HTERT RPE-1 (cell line): ENCODE measurements around the gene MXD3.
"Not testable (repeated sequence)": the region's sequence is repeated elsewhere in the genome, so short reads cannot be mapped to it uniquely, and the experiment has no call there.

ENCODE experiments used
- in situ Hi-C: fragments of 300-500 bp; cut with MboI; formaldehyde crosslinking; loops from 4 replicates; pipeline ENCODE4 v1.14.3; 2020; ENCODE audit warnings: low sequenced_read_pairs

The MXD3 gene, protein sequence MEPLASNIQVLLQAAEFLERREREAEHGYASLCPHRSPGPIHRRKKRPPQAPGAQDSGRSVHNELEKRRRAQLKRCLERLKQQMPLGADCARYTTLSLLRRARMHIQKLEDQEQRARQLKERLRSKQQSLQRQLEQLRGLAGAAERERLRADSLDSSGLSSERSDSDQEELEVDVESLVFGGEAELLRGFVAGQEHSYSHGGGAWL

DNA sequence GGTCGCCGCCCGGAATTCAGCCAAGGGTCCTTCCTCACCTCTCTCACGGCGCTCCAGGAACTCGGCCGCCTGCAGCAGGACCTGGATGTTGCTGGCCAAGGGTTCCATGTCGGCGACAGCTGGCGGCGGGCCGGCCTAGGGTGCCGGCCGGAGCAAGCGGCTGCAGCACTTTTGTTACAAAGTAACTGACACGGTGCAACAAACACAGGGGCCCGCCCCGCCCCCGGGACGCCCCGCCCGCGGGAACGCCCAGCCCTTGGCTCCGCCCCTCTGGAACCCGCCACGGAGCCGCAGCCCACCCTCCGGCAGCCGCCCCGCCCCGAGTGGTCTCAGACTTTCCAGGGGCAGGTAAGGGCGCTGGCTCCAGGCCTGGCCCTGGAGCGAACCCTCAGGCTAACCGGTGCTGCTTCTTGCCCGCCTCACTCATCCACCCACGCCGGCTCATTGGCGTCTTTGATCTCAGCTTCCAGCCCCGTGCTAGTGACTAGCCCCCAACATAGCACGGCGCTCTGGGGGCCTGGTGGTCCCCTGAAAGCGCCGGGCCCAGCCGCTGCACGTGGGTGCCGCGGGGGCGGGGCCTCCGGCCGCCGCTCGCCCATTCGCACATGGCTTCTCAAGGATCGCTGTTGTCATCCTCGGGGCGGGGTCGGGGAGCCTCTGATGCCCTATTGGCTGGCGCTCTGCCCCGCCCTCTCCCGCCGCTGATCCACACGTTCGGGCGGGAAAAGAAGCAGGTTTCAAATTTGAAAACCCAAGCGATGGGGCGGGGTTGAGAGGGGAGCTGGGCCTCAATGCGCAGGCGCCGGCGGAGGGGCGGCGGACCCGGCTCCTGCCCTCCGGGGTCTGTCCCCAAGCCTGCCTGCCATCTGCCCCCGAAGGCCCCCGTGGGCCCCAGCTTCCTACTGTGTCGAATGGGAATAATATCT, at the start of gene MXD3:
Gene MXD3, minus strand, starts transcription at position 176 of the 926 bp plus-strand sequence. Its CDS starts 68 bp downstream, at position 108.
- in situ Hi-C loops = no loop called here

DNA sequence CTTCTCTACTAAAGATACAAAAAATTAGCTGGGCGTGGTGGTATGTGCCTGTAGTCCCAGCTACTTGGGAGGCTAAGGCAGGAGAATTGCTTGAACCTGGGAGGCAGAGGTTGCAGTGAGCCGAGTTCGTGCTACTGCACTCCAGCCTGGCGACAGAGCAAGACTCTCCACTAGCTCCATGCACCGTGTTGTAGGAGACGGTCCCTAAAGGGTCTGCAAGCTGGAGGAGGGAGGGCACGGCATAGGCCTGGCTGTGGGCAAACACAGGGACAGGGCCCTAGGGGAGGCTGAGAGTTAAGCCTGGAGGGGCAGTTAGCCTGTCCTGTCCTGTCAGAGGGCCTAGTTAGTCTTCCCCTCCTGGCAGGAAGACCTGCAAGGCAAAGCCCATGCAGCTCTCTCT, 49.0 kb upstream of the MXD3 start:
- in situ Hi-C loops = not testable (repeated sequence)

DNA sequence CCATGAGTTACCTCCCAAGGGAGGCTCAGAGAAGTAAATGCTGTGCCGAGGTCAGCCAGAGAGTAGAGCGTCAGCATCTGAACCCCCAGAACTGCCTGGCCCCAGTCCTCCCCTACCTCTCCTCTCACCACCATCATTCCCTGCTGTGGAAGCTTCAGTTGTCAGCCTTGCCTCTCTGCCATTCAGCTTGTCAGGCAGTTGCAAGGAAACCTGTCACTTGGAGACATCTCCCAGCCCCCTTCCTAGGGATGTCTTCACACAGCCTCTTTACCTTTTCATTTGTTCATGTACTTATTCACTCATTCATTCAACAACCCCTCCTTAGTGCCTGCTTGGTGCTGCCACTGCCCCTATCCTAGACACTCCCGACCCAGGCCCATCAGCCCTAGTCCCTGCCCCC, 48.2 kb upstream of the MXD3 start:
- in situ Hi-C loops = no loop called here

DNA sequence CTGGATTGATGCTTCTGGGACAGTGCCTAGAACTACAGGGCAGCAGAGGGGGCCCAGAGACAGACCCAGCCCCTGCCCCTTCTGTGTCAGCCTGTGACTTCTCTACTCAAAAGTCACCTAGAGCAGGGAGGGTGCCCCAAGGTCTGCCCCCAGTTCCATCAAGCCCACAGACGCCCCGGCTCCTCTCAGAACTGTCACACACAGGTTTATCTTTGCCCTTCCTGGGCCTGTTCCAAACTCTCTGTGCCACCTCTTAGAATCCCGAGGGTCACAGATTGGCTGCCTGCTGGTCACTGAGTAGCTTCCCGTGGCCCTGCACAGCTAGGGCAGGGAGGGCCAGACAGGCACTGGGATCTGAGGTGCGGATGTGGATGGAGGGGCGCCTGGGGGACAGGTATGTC, 47.8 kb upstream of the MXD3 start:
- in situ Hi-C loops = no loop called here

DNA sequence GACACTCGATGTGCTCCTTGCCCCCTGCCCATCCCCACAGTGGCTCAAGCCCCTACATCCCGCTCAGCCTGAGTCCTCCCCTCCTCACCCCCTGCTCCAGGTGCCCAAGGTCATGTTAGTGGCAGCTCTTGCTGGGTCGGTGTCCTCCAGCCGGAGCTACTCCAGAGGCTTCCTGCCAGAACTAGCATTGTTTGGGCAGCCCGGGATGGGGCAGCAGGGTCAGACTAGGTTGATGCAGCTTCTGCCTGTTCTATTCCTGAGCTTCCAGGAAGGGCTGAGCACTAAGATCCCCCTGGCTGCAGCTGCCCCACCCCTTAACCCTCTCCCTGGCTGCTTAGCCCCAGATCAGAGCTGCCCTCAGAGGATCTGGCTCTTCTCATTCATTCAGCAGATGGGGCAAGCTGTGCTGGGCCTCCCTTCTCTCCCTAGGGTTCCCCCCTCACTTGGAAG, 46.7 kb upstream of the MXD3 start:
- in situ Hi-C loops = no loop called here

DNA sequence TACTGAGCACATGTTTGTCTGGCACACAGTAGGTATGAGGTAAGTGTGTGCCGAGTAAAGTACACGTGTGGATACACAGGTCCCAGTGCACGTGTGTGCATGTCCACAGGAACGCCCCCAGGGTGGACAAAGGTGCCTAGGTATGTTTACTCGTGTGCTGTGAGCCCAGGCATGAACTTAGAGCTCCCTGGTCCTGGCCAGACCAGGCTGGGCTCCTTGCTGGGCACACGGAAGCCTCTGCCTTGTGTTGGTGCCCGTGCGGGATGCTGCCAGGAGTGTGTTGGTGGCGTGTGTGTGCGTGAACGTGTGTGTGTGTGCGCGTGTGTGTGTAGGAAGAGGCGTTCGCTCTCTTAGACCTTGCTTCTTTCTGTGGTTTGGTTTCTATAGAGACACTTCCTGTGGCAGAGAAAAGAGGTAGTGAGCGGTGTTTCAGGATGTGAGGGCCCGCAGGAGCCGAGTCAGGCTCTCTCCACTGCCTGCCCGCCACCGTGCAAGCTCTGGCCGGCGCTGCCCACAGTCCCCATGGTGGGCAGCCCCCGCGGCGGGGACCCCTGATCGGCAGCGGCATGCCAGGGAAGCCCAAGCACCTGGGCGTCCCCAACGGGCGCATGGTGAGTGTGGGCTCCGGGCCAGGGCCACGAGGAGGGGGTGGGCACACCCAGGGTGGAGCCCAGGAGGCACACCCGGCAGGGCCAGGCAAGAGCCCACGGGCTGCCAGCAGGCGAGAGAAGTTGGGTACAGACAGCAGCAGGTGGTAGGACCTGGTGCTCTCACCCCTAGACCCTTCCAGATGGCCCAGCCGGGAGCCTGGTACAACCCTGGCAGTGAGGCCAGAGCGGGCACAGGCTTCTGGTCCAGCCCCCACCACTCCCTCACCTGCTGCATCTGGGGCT, 46.0 kb upstream of the MXD3 start, which contains the start of gene RGS14:
Gene RGS14, plus strand, starts transcription at position 466 of the 893 bp plus-strand sequence. Its CDS starts 101 bp downstream, at position 567.
- in situ Hi-C loops = no loop called here

DNA sequence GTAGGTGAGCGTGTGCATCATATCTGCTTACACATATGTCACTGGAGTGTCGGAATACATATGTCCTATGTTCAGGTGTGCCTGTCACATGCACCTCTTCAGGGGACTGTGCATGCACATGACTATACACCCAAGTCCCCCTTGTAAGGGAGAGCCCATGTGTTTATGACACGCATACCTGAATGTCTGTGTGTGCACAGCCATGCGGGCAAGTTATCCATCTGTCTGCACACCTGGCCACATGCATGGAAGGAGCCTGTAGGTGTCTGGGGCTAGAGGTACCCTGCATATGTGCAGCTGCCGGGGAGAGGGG, 45.4 kb upstream of the MXD3 start:
- in situ Hi-C loops = no loop called here

DNA sequence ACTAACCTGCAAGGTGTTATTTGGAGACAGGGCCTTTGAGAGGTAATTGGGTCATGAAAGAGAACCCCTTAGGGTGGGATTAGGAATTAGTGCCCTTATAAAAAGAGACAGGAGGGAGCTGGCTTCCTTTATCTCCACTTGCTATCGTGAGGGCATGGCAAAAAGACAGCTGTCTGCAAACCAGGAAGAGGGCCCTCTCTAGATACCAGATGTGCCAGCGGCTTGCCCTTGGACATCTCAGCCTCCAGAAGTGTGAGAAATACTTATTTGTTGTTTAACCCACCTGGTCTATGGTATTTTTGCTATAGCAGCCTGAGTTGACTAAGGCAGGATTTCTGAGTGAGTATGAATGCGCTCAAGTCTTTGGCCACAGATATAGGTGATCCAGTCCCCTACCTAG, 45.0 kb upstream of the MXD3 start:
- in situ Hi-C loops = no loop called here

DNA sequence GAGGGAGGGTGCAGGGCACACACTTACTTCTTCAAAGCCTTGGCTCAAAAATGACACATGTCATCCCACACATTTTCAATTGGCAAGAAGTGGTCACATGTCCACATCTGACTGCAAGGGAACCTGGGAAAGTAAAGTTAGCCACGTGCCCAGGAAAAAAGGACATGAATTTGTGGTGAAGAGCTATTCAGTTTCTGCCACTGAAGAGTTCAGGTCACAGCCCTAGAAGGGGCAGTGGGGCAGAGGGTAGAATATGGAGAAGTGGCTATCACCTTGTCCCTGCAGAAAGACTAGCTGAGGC, 44.1 kb upstream of the MXD3 start:
- in situ Hi-C loops = no loop called here

DNA sequence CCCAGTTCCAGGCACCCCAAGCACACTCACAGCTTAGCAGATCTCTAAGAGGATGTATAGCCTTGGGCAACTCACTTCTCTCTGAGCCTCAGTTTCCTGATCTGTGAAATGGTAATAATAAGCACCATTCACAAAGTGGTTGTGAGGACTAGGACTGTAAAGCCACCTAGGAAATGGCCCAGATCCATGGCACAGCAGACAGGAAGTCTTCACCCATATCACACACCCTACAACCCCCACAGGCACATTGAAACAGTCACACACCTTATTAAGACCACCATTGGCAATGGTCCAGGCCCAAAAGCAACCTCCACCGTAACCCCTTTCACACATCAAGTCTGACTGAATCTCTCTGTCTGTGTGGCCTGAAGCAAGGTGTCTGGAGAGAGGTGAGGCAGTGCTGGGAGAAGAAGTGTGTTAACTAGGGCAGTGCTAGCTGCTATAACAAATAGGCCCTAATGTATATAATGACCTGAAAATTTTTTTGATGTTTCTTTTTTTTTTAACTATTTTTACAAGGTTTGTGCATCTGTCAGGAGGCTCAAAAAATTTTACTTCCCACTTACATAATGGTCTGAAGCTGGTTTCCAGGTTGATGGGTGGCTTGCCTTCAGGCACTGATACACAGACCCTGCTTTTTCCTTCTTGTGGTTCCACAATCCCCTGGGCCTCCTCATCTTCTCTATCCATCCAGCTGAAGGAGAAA, 43.6 kb upstream of the MXD3 start:
- in situ Hi-C loops = no loop called here

DNA sequence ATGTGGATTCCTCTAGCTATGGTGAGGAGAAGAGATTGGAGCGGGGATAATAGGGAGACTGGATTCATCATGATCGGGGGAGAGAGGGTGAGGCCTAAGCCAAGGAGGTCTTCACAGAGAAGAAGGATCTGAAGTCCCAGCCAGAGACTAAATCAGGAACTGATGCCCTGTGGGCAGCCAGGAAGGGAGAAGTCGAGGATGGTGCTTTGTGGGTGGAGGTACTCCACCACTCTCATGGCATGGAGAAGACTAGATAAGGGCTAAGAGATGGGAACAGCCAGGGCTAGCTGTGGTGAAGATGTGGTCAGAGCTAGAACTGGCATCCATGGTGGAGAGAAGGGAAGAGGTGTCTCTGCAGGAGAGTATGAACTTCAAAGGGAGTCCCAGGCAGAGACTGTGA, 43.0 kb upstream of the MXD3 start:
- in situ Hi-C loops = no loop called here

DNA sequence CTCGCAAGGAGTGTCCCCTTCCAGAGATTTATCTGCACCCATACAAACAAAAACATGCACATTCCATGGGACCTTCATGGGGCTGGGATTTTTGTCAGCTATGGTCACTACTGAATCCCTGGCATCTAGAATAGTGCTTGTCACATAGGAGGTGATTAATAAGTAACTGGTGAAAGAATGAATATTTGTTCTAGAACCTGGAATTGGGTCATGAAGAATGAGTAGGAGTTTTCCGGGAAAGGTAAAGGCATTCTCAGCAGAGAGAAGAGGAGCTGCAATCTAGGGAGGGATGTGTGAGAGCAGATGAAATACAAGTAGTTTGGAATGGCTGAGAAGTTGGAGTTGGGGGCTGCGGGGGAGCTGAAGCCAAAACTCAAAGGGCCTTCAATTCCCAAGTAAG, 42.6 kb upstream of the MXD3 start:
- in situ Hi-C loops = no loop called here

DNA sequence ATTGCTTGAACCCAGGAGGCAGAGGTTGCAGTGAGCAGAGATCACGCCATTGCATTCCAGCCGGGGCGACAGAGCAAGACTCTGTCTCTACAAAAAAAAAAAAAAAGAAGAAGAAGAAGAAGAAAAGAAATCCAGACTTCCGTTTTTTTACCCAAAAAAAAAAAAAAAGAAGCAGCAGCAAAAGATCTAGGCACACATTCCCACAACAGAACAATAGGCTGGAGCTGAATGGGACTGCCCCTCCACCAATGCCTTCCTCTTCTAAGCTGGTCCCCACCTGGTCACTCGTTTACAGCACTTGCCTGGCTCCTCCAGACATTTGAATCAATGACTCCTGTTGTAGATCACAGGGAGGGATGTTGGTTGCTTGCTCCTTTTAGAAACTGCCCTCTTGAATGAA, 41.4 kb upstream of the MXD3 start:
- in situ Hi-C loops = no loop called here

DNA sequence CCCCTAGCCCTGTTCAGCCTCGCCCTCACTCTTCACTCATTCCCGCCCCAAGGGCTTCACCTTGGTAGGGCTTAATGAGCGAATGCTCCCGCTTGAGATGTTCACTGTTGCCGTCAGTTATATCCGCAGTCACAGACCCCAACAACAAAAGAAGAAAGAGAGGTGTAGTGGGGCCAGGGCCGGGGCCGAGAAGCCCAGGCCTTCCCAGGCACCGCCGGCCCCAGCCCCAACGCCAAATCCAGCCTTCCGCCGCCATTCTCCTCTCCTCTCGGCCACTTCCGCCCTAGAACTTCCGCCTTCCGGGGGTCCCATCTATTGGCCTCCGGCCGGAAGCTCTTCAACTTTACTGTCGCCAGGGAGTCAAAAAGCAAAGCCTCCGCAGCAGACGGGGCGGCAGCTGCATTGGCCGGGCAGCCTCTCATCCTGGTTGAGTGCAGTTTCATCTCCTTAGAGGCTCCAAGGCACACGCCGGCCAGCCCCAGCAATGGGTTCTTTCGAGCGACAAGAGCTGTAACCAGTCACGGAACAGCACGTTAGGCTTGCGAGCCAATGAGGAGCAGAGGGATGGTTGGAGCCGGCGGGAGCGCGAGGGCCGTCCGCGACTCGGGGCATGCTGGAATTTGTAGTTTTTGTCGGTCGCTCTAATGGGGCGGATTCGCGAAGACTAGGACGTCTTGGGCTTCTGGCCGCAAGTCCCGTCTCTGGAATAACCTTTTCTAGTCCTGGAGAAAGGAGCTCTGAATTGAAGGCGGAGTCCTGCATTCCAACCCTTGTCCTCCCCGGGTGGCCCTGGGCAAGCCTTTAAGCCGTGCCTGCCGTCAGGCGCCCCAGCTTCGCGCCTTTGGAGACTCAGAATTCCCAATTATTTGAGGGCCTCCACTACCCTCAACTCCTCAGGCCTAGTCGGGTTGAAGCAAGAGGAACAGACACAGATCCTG, 40.0 kb upstream of the MXD3 start, which contains the start of gene LMAN2:
Gene LMAN2, minus strand, starts transcription at position 277 of the 938 bp plus-strand sequence. Its CDS starts 21 bp downstream, at position 256.
- in situ Hi-C loops = no loop called here

DNA sequence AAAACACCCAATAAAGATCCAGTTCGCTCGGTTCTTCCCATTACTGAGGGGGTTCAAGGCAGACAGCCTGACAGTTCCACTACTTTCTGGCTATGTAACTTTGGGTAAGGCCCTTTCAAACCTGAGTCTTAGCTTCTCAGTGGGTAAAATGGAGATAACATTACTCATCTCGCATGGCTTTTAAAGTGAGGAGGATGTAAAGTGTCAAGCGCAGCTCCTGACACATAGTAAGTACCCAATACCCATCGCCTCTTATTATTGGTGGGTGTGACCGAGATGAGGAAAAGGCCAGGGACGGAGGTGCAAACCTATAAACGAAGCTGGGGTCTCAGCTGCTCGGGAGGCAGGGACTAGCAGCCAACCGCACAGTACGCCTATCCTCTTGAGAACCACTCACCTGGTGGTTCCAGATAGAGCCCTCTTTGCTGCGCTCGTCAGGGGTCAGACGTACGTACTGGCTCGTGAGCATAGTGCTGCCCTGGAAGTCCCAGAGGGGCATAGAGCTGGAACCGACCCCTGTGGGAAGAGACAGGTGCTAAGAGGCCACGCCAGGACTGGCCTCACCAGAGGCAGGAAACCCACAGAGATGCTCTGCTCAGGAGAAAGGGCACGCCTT, 39.2 kb upstream of the MXD3 start:
- in situ Hi-C loops = no loop called here

DNA sequence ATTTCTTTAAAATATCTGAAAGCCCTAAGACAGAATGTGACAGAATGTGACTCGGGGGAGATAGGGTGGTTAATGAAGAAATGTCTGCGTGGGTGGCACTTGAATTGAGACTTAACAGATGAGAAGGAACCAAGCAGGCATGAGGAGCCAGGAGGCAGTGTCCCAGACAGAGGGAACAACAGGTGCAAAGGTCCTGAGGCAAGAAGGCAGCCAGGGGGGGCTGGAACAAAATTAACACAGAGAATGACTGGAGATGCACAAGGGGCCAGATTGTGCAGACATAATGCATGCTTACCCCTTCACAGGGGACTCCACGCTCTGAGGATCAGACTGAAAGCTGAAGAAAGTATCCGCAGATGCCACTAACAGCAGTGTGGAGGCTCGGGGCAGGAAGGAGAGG, 38.1 kb upstream of the MXD3 start:
- in situ Hi-C loops = no loop called here

DNA sequence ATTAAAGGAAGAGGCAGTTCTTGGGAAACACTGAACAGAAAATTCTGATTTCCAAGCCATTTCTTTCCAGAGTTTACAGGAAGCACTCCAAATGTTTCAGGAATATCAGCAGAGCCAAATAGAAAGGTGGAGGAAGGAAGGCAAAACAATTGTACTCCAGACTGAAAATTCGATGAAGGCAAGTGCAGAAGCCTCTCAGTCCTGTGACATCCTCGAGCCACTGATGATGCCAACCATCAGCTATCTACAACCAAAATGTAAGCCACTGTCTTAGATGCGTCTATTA, 37.6 kb upstream of the MXD3 start:
- in situ Hi-C loops = no loop called here

DNA sequence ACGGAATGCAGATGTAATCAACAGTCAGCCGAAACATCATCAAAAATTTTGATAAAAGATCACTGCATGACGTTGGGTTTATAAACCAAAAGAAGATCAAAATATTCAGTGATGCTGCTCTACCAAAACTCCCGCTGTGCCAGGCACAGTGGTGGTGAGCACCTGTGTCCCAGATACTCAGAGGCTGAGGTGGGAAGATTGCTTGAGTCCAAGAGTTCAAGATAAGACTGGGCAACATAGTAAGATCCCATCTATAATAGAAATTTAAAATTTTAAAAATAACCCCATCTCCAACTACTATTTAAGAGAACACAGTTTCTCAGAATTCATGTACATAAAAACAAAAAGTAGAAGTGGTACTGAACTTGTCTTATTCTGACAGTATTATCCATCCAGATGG, 36.0 kb upstream of the MXD3 start:
- in situ Hi-C loops = no loop called here

DNA sequence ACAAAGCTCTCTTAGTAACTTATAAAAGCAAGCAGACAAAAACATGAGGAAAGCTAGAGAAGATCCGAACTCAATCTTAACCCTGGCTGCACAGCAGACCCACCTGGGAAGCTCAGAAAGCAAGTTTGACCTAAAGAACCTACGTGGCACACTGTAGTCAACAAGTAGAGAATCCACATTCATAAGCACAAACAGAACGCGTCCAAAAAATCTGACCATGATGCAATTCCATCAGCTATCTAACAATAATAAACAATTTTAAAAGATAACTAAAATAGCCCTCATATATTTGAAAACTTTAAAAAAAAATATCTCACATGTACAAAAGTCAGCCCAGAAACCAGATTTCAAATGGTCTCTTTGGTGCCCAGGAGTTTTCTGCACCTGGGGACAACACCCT, 35.1 kb upstream of the MXD3 start:
- in situ Hi-C loops = no loop called here

DNA sequence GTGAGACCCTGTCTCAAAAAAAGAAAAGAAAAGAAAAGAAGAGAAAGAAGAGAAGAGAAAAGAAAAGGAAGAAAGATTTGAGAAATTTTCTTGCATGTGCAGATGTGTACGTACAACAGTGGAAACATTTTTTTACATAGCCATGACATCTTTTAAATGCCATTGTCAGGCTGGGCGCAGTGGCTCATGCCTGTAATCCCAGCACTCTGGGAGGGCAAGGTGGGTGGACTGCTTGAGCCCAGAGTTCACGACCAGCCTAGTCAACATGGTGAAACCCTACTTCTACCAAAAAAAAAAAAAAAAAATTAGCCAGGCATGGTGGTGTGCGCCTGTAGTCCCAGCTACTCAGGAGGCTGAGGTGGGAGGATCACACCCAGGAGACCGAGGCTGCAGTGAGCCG, 33.2 kb upstream of the MXD3 start:
- in situ Hi-C loops = no loop called here
